H9 (cell line): Measurements from ENCODE around the gene PTPN3. TPM values are rescaled to one million over a fixed set of nuclear protein-coding genes. Genes with fewer than 3 reads are reported as not detected.

Experiments used
- DNase-seq: peaks from one replicate; pipeline ENCODE4 v3.0.0-alpha.2; 2017
- H2AFZ ChIP-seq: one replicate; pipeline ENCODE4 v1.6.1; 2013; ENCODE audit warnings: mild to moderate bottlenecking, low read length, control low read depth, moderate library complexity
- H2AK5ac ChIP-seq: 2 replicates; pipeline ENCODE4 v1.6.1; 2013; ENCODE audit warnings: low read length, control low read depth, mixed read lengths; ENCODE audit not compliant: insufficient read length
- H2BK120ac ChIP-seq: one replicate; pipeline ENCODE4 v1.6.1; 2013; ENCODE audit warnings: low read depth, mild to moderate bottlenecking, low read length, control low read depth, inconsistent platforms; ENCODE audit not compliant: poor library complexity, severe bottlenecking
- H2BK12ac ChIP-seq: 2 replicates; pipeline ENCODE4 v1.6.1; 2013; ENCODE audit warnings: low read length, control low read depth, mixed read lengths, low read depth; ENCODE audit not compliant: insufficient read length
- H2BK15ac ChIP-seq: 2 replicates; pipeline ENCODE4 v1.6.1; 2013; ENCODE audit warnings: low read depth, low read length, control low read depth
- H2BK20ac ChIP-seq: one replicate; pipeline ENCODE4 v1.6.1; 2013; ENCODE audit warnings: low read depth, mild to moderate bottlenecking, low read length, control low read depth, inconsistent platforms; ENCODE audit not compliant: poor library complexity, severe bottlenecking
- H2BK5ac ChIP-seq: 2 replicates; pipeline ENCODE4 v1.6.1; 2013; ENCODE audit warnings: low read length, control low read depth, mixed read lengths; ENCODE audit not compliant: insufficient read length
- H3K14ac ChIP-seq: 2 replicates; pipeline ENCODE4 v1.6.1; 2013; ENCODE audit warnings: low read length, control low read depth; ENCODE audit not compliant: insufficient read depth
- H3K18ac ChIP-seq: 2 replicates; pipeline ENCODE4 v1.6.1; 2013; ENCODE audit warnings: low read depth, mild to moderate bottlenecking, mixed read lengths, low read length, control low read depth; ENCODE audit not compliant: insufficient read length
- H3K23ac ChIP-seq: 2 replicates; pipeline ENCODE4 v1.6.1; 2013; ENCODE audit warnings: low read length, control low read depth, mixed read lengths, low read depth; ENCODE audit not compliant: insufficient read length
- H3K23me2 ChIP-seq: 2 replicates; pipeline ENCODE4 v1.6.1; 2013; ENCODE audit warnings: low read depth, mild to moderate bottlenecking, mixed read lengths, low read length, control low read depth; ENCODE audit not compliant: insufficient read length, poor library complexity, severe bottlenecking
- H3K27ac ChIP-seq: 2 replicates; pipeline ENCODE4 v1.5.1; 2013; ENCODE audit warnings: low read length, control low read depth, mixed read lengths, low read depth; ENCODE audit not compliant: insufficient read length
- H3K27me3 ChIP-seq: 2 replicates; pipeline ENCODE4 v1.6.1; 2013; ENCODE audit warnings: low read length, control low read depth, inconsistent platforms; ENCODE audit not compliant: insufficient read depth
- H3K4ac ChIP-seq: 2 replicates; pipeline ENCODE4 v1.6.1; 2013; ENCODE audit warnings: low read depth, mild to moderate bottlenecking, control low read depth, inconsistent platforms, low read length, moderate library complexity
- H3K4me1 ChIP-seq: 2 replicates; pipeline ENCODE4 v1.6.1; 2013; ENCODE audit warnings: low read length, control low read depth, inconsistent platforms; ENCODE audit not compliant: insufficient read depth
- H3K4me2 ChIP-seq: 2 replicates; pipeline ENCODE4 v1.6.1; 2013; ENCODE audit warnings: low read length, control low read depth, mixed read lengths; ENCODE audit not compliant: insufficient read length, insufficient read depth
- H3K56ac ChIP-seq: 2 replicates; pipeline ENCODE4 v1.6.1; 2013; ENCODE audit warnings: low read depth, mild to moderate bottlenecking, mixed read lengths, low read length, control low read depth; ENCODE audit not compliant: insufficient read length
- H3K79me1 ChIP-seq: 2 replicates; pipeline ENCODE4 v1.6.1; 2013; ENCODE audit warnings: low read depth, mild to moderate bottlenecking, moderate library complexity, low read length, control low read depth, inconsistent platforms; ENCODE audit not compliant: insufficient read depth, poor library complexity, severe bottlenecking
- H3K79me2 ChIP-seq: 2 replicates; pipeline ENCODE4 v1.6.1; 2013; ENCODE audit warnings: low read length, control low read depth, inconsistent platforms; ENCODE audit not compliant: insufficient read depth
- H3K9ac ChIP-seq: 2 replicates; pipeline ENCODE4 v1.6.1; 2013; ENCODE audit warnings: low read length, control low read depth, mixed read lengths; ENCODE audit not compliant: insufficient read length; ENCODE audit errors: extremely low read depth
- H3K9me3 ChIP-seq: one replicate; pipeline ENCODE4 v1.6.1; 2013; ENCODE audit warnings: low read depth, low read length, inconsistent platforms; ENCODE audit not compliant: control insufficient read depth
- H3T11ph ChIP-seq: one replicate; pipeline ENCODE4 v1.6.1; 2013; ENCODE audit warnings: mild to moderate bottlenecking, low read length, control low read depth, inconsistent platforms
- H4K20me1 ChIP-seq: one replicate; pipeline ENCODE4 v1.6.1; 2013; ENCODE audit not compliant: control insufficient read depth, insufficient read length, insufficient read depth
- H4K5ac ChIP-seq: 2 replicates; pipeline ENCODE4 v1.6.1; 2013; ENCODE audit warnings: low read depth, mild to moderate bottlenecking, mixed read lengths, low read length, control low read depth; ENCODE audit not compliant: insufficient read length
- H4K8ac ChIP-seq: replicated peaks from 2 replicates; pipeline ENCODE4 v1.6.1; 2013; ENCODE audit warnings: low read length, control low read depth, mixed read lengths, low read depth; ENCODE audit not compliant: insufficient read length
- H4K91ac ChIP-seq: 2 replicates; pipeline ENCODE4 v1.6.1; 2013; ENCODE audit warnings: low read depth, mild to moderate bottlenecking, moderate library complexity, mixed read lengths, low read length, control low read depth; ENCODE audit not compliant: insufficient read length
- H3K27ac Mint-ChIP-seq, 3 experiments: 2 replicates in 2 of 3; 3 replicates in 1 of 3; pipeline ENCODE4 v1.8.0; 2020 to 2021; ENCODE audit warnings: mixed read lengths in 3 of 3, mild to moderate bottlenecking in 1 of 3, moderate library complexity in 1 of 3
- H3K27me3 Mint-ChIP-seq: 2 replicates; pipeline ENCODE4 v1.8.0; 2021; ENCODE audit warnings: low read depth, mild to moderate bottlenecking, moderate library complexity, mixed read lengths
- H3K36me3 Mint-ChIP-seq, 3 experiments: 2 replicates in 2 of 3; 3 replicates in 1 of 3; pipeline ENCODE4 v1.8.0; 2020 to 2021; ENCODE audit warnings: low read depth in 3 of 3, mixed read lengths in 3 of 3; ENCODE audit not compliant: insufficient read depth in 1 of 3
- H3K4me1 Mint-ChIP-seq, 2 experiments: 2 replicates each; pipeline ENCODE4 v1.8.0; 2020; ENCODE audit warnings: mixed read lengths in 2 of 2
- H3K4me3 Mint-ChIP-seq, 2 experiments: 2 replicates in 1 of 2; 3 replicates in 1 of 2; pipeline ENCODE4 v1.8.0; 2020 to 2021; ENCODE audit warnings: mild to moderate bottlenecking in 2 of 2, mixed read lengths in 2 of 2, moderate library complexity in 1 of 2
- H3K9me3 Mint-ChIP-seq, 2 experiments: 2 replicates in 1 of 2; 3 replicates in 1 of 2; pipeline ENCODE4 v1.8.0; 2020; ENCODE audit warnings: mild to moderate bottlenecking in 2 of 2, mixed read lengths in 2 of 2, moderate library complexity in 1 of 2
- WGBS: extraction: QIAGEN DNeasy Blood & Tissue Kit; methylation state at CpG from one replicate; pipeline ENCODE4 v1.1.7; 2013; ENCODE audit warnings: missing lambda C conversion rate, low lambda C conversion rate, mixed read lengths; ENCODE audit not compliant: insufficient read length; ENCODE audit errors: extremely low coverage; 5-methylcytosine and 5-hydroxymethylcytosine counted together
- total RNA-seq: library from RNA; stranded (reverse); gene quantifications from 2 replicates; pipeline ENCODE4 v1.2.1, GENCODE V29; 2021
- TF ChIP-seq, protein P1 (sequence below): fragments of 200-600 bp; sonication (generic); conservative IDR thresholded peaks from 3 replicates; pipeline ENCODE4 v1.8.0; 2021; ENCODE audit warnings: antibody characterized with exemption, mild to moderate bottlenecking

The PTPN3 gene
- total RNA-seq, 1 experiment from 2014 or later, result 2.6 TPM

DNA sequence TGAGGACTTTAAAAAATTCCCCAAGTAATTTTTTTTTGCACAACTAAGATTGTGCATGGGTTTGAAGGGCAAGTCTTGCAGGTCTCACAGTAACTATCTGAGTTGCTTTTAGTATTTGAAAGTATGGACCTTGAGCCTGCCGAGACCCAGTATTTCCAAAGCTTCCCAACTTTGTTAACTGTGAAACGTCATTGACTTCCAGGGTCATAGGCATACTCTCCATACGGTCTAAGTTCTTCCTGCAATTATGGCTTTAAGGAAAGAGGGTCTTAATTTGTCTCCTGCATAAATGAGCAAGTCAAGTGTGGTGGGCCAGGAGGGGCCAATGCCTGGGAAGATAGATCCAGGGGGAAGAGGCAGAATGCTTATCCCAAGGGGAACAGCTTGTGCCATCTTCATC is 153.2 kb downstream of the PTPN3 start:
- H4K5ac ChIP-seq, result no peak overlapping the region
- no peak overlapping the region for H3T11ph ChIP-seq
- H2BK5ac ChIP-seq, result no peak overlapping the region
- no peak overlapping the region for H3K4me3 Mint-ChIP-seq
- H2BK120ac ChIP-seq, result no peak overlapping the region
- no peak overlapping the region for H4K91ac ChIP-seq
- no peak overlapping the region for H2AK5ac ChIP-seq
- no peak overlapping the region for H3K4ac ChIP-seq
- no peak overlapping the region for H3K9ac ChIP-seq
- no peak overlapping the region for H3K27ac ChIP-seq
- no peak overlapping the region for H2BK15ac ChIP-seq
- H3K79me2 ChIP-seq, result no peaks in the 10 kb centered on the region
- H3K27me3 Mint-ChIP-seq, result peaks cover 2% of the 10 kb centered on the region
- peaks cover 10% of the 10 kb centered on the region in 2 experiments for H3K4me1 Mint-ChIP-seq
- WGBS, result no CpG with 5 or more reads among the region's 3 CpGs
- no peaks in the 10 kb centered on the region for H3K27me3 ChIP-seq
- no peak overlapping the region for H3K4me2 ChIP-seq
- no peaks in the 10 kb centered on the region for H3K23me2 ChIP-seq
- H4K8ac ChIP-seq, result no peak overlapping the region
- no peak overlapping the region for H2BK20ac ChIP-seq
- TF ChIP-seq, protein P1, sequence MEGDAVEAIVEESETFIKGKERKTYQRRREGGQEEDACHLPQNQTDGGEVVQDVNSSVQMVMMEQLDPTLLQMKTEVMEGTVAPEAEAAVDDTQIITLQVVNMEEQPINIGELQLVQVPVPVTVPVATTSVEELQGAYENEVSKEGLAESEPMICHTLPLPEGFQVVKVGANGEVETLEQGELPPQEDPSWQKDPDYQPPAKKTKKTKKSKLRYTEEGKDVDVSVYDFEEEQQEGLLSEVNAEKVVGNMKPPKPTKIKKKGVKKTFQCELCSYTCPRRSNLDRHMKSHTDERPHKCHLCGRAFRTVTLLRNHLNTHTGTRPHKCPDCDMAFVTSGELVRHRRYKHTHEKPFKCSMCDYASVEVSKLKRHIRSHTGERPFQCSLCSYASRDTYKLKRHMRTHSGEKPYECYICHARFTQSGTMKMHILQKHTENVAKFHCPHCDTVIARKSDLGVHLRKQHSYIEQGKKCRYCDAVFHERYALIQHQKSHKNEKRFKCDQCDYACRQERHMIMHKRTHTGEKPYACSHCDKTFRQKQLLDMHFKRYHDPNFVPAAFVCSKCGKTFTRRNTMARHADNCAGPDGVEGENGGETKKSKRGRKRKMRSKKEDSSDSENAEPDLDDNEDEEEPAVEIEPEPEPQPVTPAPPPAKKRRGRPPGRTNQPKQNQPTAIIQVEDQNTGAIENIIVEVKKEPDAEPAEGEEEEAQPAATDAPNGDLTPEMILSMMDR, result no peak
- no peak overlapping the region for H2AFZ ChIP-seq
- no peaks in the 10 kb centered on the region; a peak in 1 of 5 replicates for H3K9me3 Mint-ChIP-seq
- no peak overlapping the region for H3K27ac Mint-ChIP-seq
- H3K79me1 ChIP-seq, result no peaks in the 10 kb centered on the region
- H4K20me1 ChIP-seq, result no peaks in the 10 kb centered on the region
- H3K36me3 Mint-ChIP-seq, result no peaks in the 10 kb centered on the region
- H3K14ac ChIP-seq, result no peak overlapping the region
- no peak overlapping the region for H2BK12ac ChIP-seq
- H3K9me3 ChIP-seq, result no peaks in the 10 kb centered on the region
- H3K56ac ChIP-seq, result no peak overlapping the region
- H3K4me1 ChIP-seq, result peaks cover 5% of the 10 kb centered on the region; the same call in 1 of the 2 replicates
- no peak for DNase-seq
- H3K18ac ChIP-seq, result no peak overlapping the region
- H3K23ac ChIP-seq, result no peak overlapping the region
